Stimulated activated CD4-positive, alpha-beta T cell treated with anti-CD3 and anti-CD28 coated beads, Interleukin-1b, Interleukin-23, amount 100 ng/mL, for 48 hours (primary cell): ENCODE results near the gene LIN52.

Source experiments
- DNase-seq: peaks from one replicate; pipeline ENCODE4 v3.0.0-alpha.2; 2020

The LIN52 gene

DNA sequence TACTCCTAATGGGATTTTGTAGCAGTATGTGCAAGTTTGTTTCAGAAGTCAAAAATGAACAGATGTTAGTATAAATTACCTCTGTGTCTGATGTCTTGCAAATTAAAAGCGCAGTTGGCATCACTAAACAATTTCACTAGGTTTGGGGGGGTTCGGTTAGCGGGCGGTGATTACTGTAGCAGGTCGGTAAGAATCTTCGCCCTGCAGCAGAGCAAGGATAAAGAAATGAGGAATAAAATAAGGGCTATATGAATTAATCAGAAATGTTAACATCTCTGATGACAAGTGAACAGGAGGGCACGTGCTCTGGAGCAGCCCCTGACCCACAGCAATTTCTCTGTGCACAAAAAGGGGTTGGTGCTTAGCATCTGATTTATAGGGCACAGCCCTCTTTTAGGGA lies 110.9 kb downstream of the LIN52 start:
- no peak for DNase-seq

DNA sequence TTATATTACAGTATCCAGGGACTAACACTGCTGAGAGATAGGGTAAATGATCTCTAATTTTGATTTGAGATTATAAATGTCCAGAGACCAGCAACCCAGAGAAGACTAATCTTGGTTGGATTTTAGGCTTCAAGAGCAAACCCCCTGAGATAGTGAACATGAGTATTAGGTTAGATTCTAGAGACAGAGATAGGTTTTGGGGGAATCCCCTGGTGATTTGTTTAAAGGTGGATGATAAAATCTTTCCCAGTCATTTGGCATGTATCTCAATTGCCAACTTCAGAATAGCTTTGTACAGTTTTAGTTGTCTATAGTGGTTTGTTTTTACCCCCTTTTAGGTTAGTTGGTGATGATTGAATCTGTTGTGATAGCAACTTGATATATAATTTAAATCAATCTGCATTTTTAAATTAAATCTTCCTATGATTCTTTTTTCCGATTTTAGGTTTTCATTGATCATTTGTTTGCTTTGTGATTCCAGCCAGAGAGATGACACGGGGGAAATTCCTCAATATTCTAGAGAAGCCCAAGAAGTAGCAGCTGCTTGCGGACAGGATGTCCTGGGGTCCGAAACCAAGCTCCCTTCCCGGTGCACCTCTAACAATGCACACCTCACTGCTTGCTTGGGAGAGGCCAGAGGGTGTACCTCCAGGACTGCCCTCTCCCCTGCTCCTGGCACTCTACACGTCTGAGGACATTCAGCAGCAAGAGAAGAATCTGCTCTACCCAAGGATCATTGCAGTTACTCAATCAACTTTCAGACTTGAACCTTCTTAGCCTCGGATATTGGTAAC lies 113.9 kb downstream of the LIN52 start:
- DNase-seq = no peak

DNA sequence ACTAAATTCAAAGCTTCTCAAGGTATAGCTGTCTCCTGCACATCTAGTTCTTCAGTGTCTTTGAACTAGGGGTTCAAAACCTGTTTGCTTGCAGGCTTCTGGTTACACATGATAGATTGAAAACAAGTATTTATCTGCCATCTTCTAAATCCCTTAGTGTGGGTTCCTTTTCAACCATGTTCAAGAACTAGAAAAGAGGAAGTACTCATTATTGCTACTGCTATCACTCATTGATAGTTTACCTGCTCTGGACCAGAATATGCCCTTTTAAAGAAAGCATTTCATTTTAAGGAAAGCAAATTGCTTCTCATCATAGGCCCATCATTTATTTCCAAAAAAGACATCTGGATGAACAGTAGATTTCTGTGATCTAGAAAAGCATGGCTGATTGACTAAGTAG lies 117.4 kb downstream of the LIN52 start:
- no peak for DNase-seq

DNA sequence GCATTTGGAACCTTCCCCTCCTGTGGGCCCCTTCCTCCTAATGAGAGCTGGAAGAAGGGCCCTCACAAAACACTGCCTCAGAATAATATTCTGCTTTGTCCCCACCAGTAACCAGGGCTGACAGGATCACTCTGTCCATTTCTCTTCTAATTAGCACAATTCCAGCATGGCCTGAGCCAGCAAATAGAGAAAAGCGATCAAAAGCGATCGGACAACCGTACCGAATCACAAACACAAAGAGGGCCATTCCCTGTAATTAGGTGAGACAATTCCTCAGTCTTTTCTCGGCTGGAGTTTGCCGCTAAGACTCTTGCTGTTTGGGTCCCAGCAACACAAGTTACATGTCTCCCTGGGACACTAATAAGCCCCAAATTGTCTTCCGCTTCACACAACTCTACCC lies 118.9 kb downstream of the LIN52 start:
- DNase-seq = no peak

DNA sequence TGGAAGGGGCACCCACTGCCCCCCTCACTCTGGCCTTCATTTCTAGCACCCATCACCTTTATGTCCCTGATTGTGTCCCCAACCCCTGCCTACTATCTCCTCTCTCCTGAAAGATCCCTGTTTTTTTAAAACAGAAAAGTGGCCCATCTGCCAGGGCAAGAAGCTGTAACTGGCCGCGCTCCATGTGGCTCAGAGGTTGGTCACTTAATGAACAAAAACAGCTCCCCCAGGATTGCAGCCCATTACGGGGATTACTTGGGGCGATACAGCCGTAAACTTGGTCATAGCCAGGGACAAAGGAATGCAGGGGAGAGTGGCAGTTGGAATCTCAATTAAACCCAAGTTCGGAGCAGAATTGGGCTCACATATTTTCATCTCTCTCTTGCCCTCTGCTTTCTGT lies 119.7 kb downstream of the LIN52 start:
- DNase-seq = no peak

DNA sequence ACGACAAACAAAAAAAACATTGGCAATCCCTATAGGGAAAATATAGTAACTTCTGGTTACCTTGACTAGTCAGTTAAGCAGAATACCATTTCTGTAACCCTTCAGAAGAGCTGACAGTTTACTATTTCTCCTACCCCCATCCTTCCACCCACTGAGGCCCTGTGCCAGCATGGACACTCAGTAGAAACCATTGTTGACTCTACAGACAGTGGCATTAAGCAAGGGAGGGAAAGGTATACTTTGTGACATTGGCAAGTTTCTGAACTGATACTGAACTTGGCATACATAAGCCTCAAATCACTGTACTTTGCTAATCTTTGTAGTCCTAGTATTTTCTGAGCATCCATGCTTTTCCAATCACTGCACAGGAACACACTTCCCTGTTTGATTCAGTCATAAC lies 121.1 kb downstream of the LIN52 start:
- DNase-seq = no peak

DNA sequence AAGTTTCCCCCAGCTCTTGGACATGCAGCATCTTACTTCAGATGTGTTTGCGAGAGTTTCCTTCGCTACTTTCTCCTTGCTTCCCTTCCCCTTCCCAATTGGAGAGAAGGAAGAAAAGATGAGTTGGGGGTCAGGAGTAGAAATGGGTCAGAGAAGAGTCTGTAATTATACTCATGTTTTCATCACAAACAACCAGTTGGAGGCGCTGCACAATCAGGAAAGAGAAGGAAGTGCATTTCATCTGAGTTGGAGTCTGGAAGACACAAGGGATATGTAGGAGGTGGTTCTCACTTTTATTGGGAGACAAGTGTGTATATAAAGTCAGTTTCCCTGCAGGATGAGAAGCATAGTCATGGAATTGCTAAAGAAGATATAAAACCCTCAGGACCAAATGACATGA lies 123.2 kb downstream of the LIN52 start:
- no peak for DNase-seq

GRCh38 chr14:74208642-74209041 lies 123.9 kb downstream of the LIN52 start:
- no peak for DNase-seq

DNA sequence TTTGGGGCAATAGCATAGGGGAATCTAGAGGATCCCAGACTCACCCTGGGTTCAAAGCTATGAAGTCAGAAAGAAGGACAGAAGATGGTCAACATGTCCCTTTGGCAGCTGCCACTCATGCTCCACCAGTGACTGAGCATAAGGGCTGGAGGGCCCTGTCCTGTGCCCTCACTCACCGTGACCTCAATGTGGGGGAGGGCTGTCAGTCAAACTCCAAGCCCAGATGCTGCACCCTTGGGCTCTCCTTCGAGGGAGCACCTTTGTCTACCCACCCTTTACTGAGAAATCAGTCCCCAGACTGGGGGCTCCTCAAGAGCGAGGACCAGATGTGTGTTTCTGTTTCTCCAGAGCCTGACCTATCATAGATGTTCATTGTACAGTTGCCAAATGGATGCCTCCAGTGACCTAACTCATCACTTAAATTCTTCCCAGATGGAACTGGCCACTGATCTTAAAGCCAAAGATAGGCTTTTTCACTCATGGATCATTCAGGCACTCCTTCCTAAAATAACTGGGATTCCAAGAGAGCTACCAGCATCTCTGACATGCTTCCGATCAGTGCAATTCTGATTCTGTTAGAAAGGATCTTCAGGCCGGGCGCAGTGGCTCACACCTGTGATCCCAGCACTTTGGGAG lies 127.3 kb downstream of the LIN52 start:
- no peak for DNase-seq

- DNase-seq = no peak
These were observed 129.4 kb downstream of the LIN52 start for GRCh38 chr14:74213907-74214803.

DNA sequence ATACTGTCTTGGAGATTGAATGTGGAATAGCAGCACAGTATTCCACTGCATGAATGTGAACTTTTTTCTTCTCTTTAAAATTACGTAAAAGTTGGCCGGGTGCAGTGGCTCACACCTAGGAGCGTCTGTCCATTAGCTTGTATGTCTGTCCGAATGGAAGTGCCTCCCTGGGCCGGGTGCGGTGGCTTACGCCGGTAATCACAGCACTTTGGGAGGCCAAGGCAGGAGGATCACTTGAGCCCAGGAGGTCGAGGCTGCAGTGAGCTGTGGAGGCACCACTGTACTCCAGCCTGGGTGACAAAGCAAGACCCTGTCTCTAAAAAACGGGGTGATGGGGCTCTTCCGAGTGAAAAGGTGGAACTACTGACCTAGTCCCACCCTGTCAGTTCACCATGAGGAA lies 131.9 kb downstream of the LIN52 start:
- DNase-seq = no peak

DNA sequence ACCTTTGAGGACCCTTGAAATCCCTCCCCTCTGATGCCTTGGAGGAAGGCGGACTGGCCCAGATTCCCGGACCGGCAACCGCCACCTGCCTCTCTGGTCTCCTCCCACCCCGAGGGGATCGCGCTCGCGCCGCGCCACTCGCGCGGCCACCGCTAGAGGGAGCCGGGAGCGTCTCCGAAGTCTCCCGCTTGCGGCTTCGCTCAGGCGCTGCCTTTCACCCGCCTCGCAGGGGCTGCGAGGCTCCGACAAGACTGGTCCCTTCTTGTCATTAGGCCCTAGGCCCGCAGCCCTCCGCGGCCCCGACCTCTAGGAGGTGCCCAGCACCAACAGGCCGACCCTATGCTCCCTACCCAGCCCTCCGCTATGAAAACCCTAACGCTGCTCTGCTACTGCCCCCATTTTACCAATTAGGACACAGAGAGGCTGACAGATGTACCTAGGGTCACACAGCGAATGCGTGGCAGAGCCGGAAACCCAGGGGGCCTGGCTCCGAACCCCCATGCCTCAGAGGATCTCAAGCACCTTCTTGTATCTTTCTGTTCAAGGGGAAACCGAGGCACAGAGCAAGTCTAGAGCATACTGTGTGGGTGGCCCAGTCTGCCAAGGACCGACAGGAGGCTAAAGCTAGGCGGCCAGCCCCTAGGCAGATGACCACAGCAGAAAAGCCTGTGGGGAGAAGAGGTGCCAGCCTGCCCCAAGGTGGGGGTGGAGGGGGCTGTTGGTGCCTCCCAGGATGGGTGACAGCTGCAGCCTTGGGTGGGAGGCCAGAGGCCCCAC lies 133.1 kb downstream of the LIN52 start:
- DNase-seq = peak; percentile 76

DNA sequence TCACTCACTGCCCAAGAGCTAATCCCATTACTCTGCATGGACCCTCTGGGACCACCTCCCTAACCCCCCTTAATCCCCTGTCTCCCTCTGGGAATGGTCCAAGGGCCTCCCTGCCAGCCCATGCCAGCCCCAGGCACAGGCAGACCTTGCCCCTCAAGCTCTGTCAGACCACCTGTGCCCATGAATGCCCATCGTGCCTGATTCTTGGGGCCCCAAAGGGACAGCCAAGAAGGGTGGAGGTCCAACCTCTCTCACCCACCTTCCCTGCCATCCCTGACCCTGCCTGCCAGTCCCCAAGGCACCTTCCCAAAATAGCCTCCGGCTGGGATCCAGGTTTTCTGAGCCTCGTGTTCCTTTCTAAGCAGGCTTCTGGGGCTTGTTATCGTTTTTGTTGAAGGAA lies 133.7 kb downstream of the LIN52 start:
- DNase-seq = no peak

GRCh38 chr14:74219277-74220205 lies 134.8 kb downstream of the LIN52 start:
- no peak for DNase-seq

GRCh38 chr14:74220991-74221390 lies 136.2 kb downstream of the LIN52 start:
- no peak for DNase-seq

DNA sequence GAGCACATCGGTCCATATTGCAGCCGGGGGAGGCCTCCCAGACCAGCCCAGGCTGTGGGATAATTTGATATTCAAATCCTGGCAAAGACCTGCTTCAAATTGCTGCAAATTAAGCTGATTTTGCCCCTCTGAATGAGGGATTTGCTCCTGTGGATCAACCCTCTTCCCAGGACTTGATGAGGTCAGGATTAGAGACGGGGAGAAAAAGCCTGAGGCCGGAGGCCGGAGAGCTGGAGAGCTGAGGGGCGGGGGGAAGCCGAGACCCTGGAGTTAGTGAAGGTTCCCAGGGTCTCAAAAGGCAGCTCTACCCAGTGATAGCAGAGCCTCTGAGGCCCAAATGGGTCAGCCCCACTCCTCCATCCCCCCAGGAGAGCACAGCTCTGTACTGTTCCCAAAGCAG lies 137.0 kb downstream of the LIN52 start:
- no peak for DNase-seq

- no peak for DNase-seq
These were observed 138.3 kb downstream of the LIN52 start for GRCh38 chr14:74223016-74223415.

DNA sequence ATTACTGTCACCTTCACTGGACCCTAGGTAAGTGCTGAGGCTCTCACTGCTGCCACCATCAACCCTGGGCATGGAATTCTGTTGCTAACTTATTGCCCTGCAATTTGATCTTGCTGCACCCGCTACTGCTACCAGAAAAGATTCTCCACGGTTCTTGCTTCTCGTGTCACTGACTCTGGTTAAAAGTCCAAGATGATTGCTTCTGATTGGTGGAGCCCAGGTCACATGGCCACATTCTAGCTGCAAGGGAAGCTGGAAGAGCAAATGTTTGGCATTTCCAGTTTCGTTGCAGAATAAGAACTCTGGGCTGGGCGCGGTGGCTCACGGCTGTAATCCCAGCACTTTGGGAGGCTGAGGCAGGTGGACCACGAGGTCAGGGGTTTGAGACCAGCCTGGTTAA lies 147.0 kb downstream of the LIN52 start:
- DNase-seq = no peak

DNA sequence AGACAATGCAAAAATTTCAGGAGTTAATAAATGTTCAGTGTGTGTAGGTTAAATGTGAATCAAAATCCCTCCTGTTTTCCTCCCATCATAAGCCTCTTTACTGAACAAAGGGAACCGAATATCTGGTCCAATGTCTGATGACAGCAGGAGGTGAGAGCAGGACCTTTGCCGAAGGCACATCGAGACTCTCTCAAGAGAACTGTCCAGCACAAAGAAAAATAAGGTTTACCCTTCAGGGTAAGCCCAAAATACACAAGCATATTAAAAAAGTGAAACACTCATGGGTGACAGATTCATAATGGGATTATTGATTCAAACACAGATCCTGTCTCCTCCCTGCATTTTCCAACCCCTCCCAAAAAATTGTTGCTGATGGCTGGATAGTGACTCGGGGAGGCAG lies 150.3 kb downstream of the LIN52 start:
- no peak for DNase-seq

DNA sequence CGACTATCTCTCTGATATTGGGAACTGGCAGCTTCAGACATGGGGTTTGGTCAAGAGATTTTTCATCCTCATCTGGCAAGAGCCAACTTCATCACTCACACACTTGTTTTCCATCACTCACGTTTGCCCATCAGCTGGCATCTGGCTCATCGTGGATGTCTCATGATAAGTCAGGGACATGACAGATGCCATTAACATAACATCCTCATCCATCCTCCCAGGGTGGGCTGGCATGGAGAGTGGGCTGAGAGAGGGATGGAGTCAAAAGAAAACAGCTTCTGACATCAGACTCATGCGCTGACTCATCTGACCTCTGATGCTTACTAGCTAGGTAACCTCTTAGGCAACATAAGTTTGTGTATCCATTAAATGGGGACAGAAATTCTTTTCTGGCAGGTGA lies 152.7 kb downstream of the LIN52 start:
- no peak for DNase-seq

DNA sequence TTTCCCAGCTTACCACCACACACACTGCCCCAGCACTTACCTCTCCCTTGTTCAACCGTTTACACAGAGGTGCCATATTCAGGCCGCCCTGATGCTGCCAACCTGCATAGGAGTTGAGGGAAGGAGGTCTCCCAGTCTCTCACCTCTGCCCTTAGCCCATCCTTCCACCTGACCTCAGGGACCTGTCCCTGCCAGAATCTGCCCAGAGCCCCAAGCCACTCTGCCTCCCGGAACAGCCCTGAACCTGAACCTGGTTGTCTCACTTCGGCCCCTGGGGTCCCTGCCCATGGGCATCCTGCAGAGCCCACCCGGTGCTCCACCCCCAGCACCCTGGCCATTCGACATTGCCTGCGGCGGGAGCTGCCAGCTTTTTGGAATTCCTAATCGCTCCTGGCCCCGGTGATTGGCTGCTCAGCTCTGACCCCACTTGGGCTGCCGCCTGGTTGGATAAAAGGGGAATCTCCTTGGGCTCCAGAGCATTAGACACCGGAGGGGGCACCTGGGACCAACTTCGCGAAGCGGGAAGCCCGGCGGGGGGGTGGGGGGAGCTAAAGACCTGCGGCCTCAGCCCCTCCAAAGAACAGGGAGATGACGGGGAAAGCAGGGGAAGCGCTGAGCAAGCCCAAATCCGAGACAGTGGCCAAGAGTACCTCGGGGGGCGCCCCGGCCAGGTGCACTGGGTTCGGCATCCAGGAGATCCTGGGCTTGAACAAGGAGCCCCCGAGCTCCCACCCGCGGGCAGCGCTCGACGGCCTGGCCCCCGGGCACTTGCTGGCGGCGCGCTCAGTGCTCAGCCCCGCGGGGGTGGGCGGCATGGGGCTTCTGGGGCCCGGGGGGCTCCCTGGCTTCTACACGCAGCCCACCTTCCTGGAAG lies 154.5 kb downstream of the LIN52 start, which contains the start of gene VSX2:
TSS of gene VSX2 (plus strand) at position 476 of the 874 bp plus-strand sequence. CDS start at position 589, 113 bp downstream.
- no peak for DNase-seq
